GM12801 (cell line): ENCODE data around the gene ALDOC.

ENCODE experiments used
- TF ChIP-seq, protein P1 (sequence below): IDR thresholded peaks from one replicate; pipeline ENCODE4 v1.5.1; 2011; ENCODE audit warnings: control low read depth; ENCODE audit not compliant: insufficient read length; ENCODE audit errors: extremely low read depth

ALDOC gene

GRCh38 chr17:28533091-28533807, 43.4 kb downstream of the ALDOC start:
- TF ChIP-seq, protein P1, sequence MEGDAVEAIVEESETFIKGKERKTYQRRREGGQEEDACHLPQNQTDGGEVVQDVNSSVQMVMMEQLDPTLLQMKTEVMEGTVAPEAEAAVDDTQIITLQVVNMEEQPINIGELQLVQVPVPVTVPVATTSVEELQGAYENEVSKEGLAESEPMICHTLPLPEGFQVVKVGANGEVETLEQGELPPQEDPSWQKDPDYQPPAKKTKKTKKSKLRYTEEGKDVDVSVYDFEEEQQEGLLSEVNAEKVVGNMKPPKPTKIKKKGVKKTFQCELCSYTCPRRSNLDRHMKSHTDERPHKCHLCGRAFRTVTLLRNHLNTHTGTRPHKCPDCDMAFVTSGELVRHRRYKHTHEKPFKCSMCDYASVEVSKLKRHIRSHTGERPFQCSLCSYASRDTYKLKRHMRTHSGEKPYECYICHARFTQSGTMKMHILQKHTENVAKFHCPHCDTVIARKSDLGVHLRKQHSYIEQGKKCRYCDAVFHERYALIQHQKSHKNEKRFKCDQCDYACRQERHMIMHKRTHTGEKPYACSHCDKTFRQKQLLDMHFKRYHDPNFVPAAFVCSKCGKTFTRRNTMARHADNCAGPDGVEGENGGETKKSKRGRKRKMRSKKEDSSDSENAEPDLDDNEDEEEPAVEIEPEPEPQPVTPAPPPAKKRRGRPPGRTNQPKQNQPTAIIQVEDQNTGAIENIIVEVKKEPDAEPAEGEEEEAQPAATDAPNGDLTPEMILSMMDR = no peak

- TF ChIP-seq, protein P1 = no peak
These were observed 44.4 kb downstream of the ALDOC start for GRCh38 chr17:28532050-28532960.

DNA sequence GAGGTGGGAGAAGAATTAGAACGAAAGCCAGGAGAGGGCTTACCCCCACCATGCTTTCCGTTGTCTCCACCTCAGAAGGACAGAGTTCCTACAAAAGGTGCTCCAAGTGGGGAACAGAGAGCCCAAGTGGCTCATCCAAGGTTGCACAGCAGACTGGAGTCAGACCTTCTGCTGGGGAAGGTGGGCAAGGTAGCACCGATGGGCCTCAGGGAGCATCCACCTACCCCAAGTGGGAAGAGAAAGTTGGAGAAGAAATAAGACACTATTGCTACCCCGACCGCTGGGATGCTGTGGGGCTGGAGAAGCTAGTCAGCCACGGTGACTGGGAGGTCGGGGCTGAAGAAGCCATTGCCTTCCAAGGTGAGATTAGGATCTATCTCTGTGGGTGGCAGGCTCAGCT, 45.8 kb downstream of the ALDOC start:
- TF ChIP-seq, protein P1 = no peak

DNA sequence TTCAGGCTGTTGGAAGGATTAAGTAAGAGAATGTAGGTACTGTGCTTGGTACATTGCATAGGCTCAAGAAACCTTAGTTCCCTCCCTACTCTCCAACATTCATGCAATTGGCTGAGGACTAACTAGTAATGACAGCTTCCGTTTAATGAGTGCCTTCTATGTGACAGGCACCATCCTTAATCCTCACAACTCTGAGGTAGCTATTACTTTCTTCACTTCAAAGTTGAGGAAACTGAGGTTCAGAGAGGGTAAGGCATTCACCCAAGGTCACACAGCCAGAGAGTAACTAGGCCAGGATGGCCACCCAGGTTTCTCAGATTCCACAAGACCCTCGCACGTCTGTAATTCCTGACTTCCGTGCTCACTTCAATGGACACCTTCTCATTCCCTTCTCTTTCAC, 46.4 kb downstream of the ALDOC start:
- TF ChIP-seq, protein P1 = no peak

- TF ChIP-seq, protein P1 = no peak
These were observed 47.7 kb downstream of the ALDOC start for GRCh38 chr17:28529013-28529400.

DNA sequence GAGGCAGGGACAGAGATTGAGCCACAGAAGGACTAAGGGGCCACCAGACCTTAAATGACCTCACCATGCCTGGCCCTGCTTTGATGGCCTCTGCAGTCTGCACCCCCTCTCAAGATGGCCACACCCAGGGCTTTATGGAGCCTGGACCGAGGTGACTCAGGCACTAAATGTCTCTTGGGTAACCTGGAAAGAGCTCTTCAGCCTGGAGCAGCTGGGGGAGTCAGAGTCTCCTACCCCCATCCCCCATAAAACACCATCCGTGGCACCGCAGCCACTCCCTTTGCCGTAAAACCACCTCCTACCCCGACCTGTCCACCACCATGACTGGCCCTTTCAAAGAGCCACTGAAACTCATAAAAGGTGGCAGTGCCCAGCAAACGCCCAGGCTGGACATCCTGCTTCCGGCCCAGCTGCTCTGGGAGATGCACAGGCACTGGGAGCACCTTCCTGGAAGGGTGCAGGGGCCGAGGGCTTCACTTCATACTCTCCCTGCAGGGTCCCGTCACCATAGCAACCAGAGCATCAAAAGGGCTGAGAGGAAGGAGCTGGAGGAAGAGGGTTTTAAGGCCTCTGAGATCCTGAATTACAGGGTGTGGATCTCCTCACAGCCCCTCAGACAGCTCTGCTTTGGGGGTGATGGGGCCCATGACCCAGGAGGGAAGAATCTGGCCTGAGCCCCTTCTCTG, 48.2 kb downstream of the ALDOC start:
- TF ChIP-seq, protein P1 = no peak

DNA sequence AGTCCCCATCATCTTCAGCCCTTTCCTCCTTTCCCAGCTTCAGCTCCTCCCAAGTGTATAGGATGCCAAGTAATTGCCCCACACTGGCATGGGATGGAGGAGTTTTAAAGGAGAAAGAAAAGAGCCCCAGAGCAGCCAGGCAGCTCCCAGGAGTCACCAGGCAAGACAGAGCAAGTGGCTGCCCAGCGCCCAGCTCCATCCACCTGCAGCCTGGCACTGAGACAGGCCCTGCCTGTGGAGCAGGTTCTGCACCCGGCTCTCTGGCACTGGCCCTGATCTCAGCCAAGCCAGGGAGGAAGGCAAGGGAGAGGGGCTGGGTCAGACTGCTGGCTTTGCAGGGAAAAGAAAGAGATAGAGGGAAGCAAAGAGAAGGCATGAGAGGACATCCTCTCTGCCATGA, 48.8 kb downstream of the ALDOC start:
- TF ChIP-seq, protein P1 = no peak
